Chondrocyte (in vitro differentiated cells): Measurements from ENCODE around the gene LRMDA. TPM values are rescaled to one million over a fixed set of nuclear protein-coding genes. Genes with fewer than 3 reads are reported as not detected.

Source experiments
- DNase-seq: peaks from one replicate; pipeline ENCODE4 v3.0.0; 2021; ENCODE audit warnings: mixed read lengths, low spot score
- H3K27ac Mint-ChIP-seq: one replicate; pipeline ENCODE4 v1.8.0; 2021; ENCODE audit warnings: mild to moderate bottlenecking, moderate library complexity, mixed read lengths; ENCODE audit not compliant: unreplicated experiment
- H3K27me3 Mint-ChIP-seq: 2 replicates; pipeline ENCODE4 v1.8.0; 2021; ENCODE audit warnings: low read depth, mixed read lengths
- H3K36me3 Mint-ChIP-seq: 2 replicates; pipeline ENCODE4 v1.8.0; 2021; ENCODE audit warnings: low read depth, mixed read lengths
- H3K4me1 Mint-ChIP-seq: 2 replicates; pipeline ENCODE4 v1.8.0; 2021; ENCODE audit warnings: low read depth, mild to moderate bottlenecking, mixed read lengths
- H3K4me3 Mint-ChIP-seq: one replicate; pipeline ENCODE4 v1.8.0; 2021; ENCODE audit warnings: mild to moderate bottlenecking, moderate library complexity, mixed read lengths; ENCODE audit not compliant: unreplicated experiment
- H3K9me3 Mint-ChIP-seq: 2 replicates; pipeline ENCODE4 v1.8.0; 2021; ENCODE audit warnings: low read depth, mixed read lengths
- total RNA-seq: library from RNA; stranded (reverse); gene quantifications from 3 replicates; pipeline ENCODE4 v1.2.1, GENCODE V29; 2021
- TF ChIP-seq, protein P1 (sequence below): fragments of 200-600 bp; sonication (generic); IDR thresholded peaks from 2 replicates; pipeline ENCODE4 v1.5.0; 2021; ENCODE audit warnings: antibody characterized with exemption, mild to moderate bottlenecking, moderate library complexity

LRMDA gene
- total RNA-seq, 1 donor from 2014 or later, result 2.8 TPM

DNA sequence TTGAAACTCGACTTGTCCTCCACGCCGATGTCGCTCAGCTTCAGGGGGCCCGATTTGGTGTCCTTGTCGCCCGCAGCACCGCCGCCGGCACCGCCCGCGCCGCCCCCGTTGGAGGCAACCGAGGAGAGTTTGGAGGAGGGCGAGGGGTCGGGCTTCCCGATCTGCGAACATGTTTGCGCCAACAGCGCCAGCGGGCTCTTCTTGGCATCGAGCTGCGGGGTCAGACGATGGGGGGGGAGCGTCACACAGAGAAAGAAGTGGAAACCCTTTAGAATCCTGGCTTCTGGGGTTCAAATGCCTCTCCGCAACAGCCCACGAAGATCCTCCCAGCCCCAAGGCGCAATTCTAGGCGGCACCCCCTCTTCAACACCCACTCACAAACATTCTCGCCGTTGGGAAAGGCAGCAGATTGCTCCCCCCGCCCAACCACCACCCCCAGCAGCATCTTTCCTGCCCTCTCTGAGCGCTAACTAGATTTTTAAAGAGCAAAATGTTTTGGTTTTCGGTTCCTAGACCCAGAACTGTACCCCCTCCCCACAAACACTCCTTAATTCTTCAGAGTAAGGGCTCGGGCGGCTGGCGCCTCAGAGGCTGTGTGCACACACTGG is 31.2 kb upstream of the LRMDA start:
- H3K27me3 Mint-ChIP-seq, result peaks cover 9% of the 10 kb centered on the region

GRCh38 chr10:75400771-75401568 is 30.5 kb upstream of the LRMDA start:
- Mint-ChIP-seq H3K36me3 (peaks cover 10% of the 10 kb centered on the region), H3K27me3 (peaks cover 14% of the 10 kb centered on the region), H3K4me1 (peaks cover 29% of the 10 kb centered on the region), H3K9me3 (no peaks in the 10 kb centered on the region), H3K27ac (peak overlapping the region; percentile 83), H3K4me3 (peak overlapping the region; percentile 94)
- no peak for DNase-seq
- TF ChIP-seq, protein P1, sequence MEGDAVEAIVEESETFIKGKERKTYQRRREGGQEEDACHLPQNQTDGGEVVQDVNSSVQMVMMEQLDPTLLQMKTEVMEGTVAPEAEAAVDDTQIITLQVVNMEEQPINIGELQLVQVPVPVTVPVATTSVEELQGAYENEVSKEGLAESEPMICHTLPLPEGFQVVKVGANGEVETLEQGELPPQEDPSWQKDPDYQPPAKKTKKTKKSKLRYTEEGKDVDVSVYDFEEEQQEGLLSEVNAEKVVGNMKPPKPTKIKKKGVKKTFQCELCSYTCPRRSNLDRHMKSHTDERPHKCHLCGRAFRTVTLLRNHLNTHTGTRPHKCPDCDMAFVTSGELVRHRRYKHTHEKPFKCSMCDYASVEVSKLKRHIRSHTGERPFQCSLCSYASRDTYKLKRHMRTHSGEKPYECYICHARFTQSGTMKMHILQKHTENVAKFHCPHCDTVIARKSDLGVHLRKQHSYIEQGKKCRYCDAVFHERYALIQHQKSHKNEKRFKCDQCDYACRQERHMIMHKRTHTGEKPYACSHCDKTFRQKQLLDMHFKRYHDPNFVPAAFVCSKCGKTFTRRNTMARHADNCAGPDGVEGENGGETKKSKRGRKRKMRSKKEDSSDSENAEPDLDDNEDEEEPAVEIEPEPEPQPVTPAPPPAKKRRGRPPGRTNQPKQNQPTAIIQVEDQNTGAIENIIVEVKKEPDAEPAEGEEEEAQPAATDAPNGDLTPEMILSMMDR, result no peak

More for the DNA sequence above, 31.2 kb upstream of the LRMDA start:
- H3K4me3 Mint-ChIP-seq, result peak overlapping the region; percentile 94
- DNase-seq, result no peak
- H3K36me3 Mint-ChIP-seq, result peaks cover 8% of the 10 kb centered on the region
- H3K27ac Mint-ChIP-seq, result peak overlapping the region; percentile 83
- H3K4me1 Mint-ChIP-seq, result peaks cover 29% of the 10 kb centered on the region
- TF ChIP-seq, protein P1, result peak; percentile 16
- H3K9me3 Mint-ChIP-seq, result no peaks in the 10 kb centered on the region

GRCh38 chr10:75401569-75402485 is 29.6 kb upstream of the LRMDA start, which contains the start of gene ZNF503:
TSS of gene ZNF503 (minus strand) at chr10:75401764. CDS start at chr10:75401419, 345 bp downstream.
- peak within 1 kb of the TSS; percentile 94 for H3K4me3 Mint-ChIP-seq
- DNase-seq, result peak; percentile 99
- peaks cover 22% of the 10 kb centered on the region for H3K27me3 Mint-ChIP-seq
- TF ChIP-seq, protein P1, result peak; percentile 58
- peaks cover 29% of the 10 kb centered on the region for H3K4me1 Mint-ChIP-seq
- H3K36me3 Mint-ChIP-seq, result peaks cover 10% of the 10 kb centered on the region
- no peaks in the 10 kb centered on the region for H3K9me3 Mint-ChIP-seq
- peak within 1 kb of the TSS; percentile 94 for H3K27ac Mint-ChIP-seq

- Mint-ChIP-seq H3K4me3 (peak overlapping the region; percentile 94), H3K27ac (peak overlapping the region; percentile 94), H3K36me3 (peaks cover 8% of the 10 kb centered on the region), H3K9me3 (no peaks in the 10 kb centered on the region), H3K27me3 (peaks cover 25% of the 10 kb centered on the region), H3K4me1 (peaks cover 29% of the 10 kb centered on the region)
- DNase-seq, result no peak
- TF ChIP-seq, protein P1, result no peak
These were observed 28.8 kb upstream of the LRMDA start for GRCh38 chr10:75402486-75403143.
